ENCODE measurements around the gene ERLEC1.

- TF ChIP-seq, protein P1, sequence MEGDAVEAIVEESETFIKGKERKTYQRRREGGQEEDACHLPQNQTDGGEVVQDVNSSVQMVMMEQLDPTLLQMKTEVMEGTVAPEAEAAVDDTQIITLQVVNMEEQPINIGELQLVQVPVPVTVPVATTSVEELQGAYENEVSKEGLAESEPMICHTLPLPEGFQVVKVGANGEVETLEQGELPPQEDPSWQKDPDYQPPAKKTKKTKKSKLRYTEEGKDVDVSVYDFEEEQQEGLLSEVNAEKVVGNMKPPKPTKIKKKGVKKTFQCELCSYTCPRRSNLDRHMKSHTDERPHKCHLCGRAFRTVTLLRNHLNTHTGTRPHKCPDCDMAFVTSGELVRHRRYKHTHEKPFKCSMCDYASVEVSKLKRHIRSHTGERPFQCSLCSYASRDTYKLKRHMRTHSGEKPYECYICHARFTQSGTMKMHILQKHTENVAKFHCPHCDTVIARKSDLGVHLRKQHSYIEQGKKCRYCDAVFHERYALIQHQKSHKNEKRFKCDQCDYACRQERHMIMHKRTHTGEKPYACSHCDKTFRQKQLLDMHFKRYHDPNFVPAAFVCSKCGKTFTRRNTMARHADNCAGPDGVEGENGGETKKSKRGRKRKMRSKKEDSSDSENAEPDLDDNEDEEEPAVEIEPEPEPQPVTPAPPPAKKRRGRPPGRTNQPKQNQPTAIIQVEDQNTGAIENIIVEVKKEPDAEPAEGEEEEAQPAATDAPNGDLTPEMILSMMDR (conservative IDR thresholded peaks at IDR 0.05; ENCODE audit: low read depth, low read length), result no peak
- TF ChIP-seq EZH2phosphoT487 (IDR thresholded peaks at IDR 0.05; ENCODE audit: borderline replicate concordance, low read length), result no peak
Observed at GRCh38 chr2:53778536-53779162, 8.2 kb upstream of the ERLEC1 start.

Data from PC-3 (cell line).